Colonic mucosa (tissue), 4 donors: ENCODE data around the gene FAM193A. TPM values are rescaled to one million over a fixed set of nuclear protein-coding genes. Genes with fewer than 3 reads are reported as not detected.
A peak's percentile ranks its signal among the peaks of the same experiment; 100 is the strongest.
"Not testable (repeated sequence)": the region's sequence is repeated elsewhere in the genome, so short reads cannot be mapped to it uniquely, and the experiment has no call there.

Source experiments
- DNase-seq: peaks from one replicate; pipeline ENCODE4 v3.0.0-alpha.2; 2020
- H3K27ac ChIP-seq: fragments of 200-600 bp; one replicate; pipeline ENCODE4 v1.8.0; 2021
- H3K27me3 ChIP-seq: fragments of 200-600 bp; one replicate; pipeline ENCODE4 v1.8.0; 2021
- H3K36me3 ChIP-seq: fragments of 200-600 bp; one replicate; pipeline ENCODE4 v1.8.0; 2021
- H3K4me1 ChIP-seq: fragments of 200-600 bp; one replicate; pipeline ENCODE4 v1.8.0; 2021; ENCODE audit warnings: mild to moderate bottlenecking
- H3K4me3 ChIP-seq: fragments of 200-600 bp; one replicate; pipeline ENCODE4 v1.8.0; 2021
- H3K9ac ChIP-seq, 2 donors: one replicate each; pipeline ENCODE4 v1.7.0; 2013; ENCODE audit warnings: control low read depth in 2 of 2, low read depth in 2 of 2, low read length in 2 of 2
- H3K9me3 ChIP-seq: fragments of 200-600 bp; one replicate; pipeline ENCODE4 v1.8.0; 2021
- intact Hi-C: fragments of 100-400 bp; cut with DNase I; formaldehyde crosslinking; loops from one replicate; pipeline ENCODE4 v1.14.1; 2022
- total RNA-seq, 2 donors: library from RNA; stranded (reverse); fragmentation: NEBNext Ultra II Directional in 1 of 2; extraction: Animal tissue kit (Norgen Biotek cat#: 25700) in 1 of 2; gene quantifications; one replicate each; pipeline ENCODE4 v1.2.1, GENCODE V29; 2021
- TF ChIP-seq, protein P1 (sequence below): fragments of 200-600 bp; IDR thresholded peaks from one replicate; pipeline ENCODE4 v1.8.0; 2022; ENCODE audit warnings: antibody characterized with exemption, mild to moderate bottlenecking
- donor health status: healthy.
- donor health status: DM: no; HTN: no; CAD: no.
- donor health status: DM: no; HTN: no; CAD: no.

Gene FAM193A
- total RNA-seq, 2 donors from 2014 or later = 18.0 to 25.8 TPM

DNA sequence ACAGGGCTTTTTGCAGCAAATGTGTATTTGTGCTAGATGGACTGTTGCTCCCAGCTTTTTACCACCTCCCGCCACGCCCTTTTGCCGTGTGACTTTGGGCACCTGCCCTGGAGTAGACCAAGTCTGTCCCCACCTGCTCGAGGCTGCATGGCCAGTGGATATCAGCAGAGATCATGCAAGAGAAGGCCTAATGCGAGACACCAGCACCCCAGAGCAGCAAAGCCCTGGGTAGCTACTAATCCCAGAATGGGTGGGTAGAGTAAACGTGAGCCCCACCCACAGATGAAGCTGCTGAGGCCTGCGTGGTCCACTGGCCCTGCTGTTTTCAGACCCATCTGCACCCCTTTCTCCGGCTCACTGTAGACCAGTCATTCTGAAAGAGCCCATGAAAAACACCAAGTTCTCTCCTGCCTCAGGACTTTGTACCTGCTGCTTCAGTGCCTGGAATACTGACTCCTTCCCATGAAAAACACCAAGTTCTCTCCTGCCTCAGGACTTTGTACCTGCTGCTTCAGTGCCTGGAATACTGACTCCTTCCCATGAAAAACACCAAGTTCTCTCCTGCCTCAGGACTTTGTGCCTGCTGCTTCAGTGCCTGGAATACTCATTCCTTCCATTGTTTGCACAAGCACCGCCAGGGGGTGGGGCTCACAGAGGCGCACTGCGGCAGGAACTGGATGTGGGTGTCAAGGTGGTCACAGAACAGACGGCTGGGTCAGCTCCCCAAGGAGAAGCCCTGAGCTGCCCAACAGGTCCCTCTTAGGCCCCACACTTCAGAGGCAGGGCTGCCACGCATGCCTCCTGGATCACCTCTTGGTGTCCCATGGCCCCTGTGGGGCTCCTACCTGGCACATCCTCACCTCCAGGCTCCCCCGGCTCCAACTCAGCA, 224.8 kb downstream of the FAM193A start:
- Histone ChIP-seq H3K9ac (peak overlapping the region; percentile 12 to 77), H3K36me3 (no peaks in the 10 kb centered on the region), H3K27ac (peak overlapping the region; percentile 95), H3K9me3 (no peaks in the 10 kb centered on the region), H3K4me1 (peaks cover 14% of the 10 kb centered on the region), H3K4me3 (no peak overlapping the region), H3K27me3 (no peaks in the 10 kb centered on the region)
- TF ChIP-seq, protein P1, sequence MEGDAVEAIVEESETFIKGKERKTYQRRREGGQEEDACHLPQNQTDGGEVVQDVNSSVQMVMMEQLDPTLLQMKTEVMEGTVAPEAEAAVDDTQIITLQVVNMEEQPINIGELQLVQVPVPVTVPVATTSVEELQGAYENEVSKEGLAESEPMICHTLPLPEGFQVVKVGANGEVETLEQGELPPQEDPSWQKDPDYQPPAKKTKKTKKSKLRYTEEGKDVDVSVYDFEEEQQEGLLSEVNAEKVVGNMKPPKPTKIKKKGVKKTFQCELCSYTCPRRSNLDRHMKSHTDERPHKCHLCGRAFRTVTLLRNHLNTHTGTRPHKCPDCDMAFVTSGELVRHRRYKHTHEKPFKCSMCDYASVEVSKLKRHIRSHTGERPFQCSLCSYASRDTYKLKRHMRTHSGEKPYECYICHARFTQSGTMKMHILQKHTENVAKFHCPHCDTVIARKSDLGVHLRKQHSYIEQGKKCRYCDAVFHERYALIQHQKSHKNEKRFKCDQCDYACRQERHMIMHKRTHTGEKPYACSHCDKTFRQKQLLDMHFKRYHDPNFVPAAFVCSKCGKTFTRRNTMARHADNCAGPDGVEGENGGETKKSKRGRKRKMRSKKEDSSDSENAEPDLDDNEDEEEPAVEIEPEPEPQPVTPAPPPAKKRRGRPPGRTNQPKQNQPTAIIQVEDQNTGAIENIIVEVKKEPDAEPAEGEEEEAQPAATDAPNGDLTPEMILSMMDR = no peak
- intact Hi-C loops = loop anchor here (5.0 kb wide), 1 partner anchor 171 kb away; no protein-coding TSS in a partner anchor
- DNase-seq = peak; percentile 94

DNA sequence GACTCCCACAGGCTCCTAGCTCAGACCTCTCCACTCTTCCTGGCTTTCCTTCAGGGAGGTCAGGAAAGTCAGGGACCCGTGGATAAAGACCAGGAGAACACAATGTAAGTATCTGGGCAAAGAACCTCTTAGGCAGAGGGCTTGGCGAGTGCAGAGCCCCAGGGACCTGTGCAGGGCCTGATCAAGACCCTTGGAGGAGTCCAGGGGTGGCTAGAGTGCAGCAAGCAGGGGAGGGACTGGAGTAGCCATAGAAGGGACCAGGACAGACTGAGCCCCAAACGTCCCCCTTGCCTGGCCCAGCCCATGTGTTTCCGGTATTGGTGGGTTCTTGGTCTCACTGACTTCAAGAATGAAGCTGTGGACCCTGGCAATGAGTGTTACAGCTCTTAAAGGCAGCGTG, 225.6 kb downstream of the FAM193A start:
- DNase-seq = no peak
- Histone ChIP-seq H3K4me3 (no peak overlapping the region), H3K4me1 (peaks cover 8% of the 10 kb centered on the region)

DNA sequence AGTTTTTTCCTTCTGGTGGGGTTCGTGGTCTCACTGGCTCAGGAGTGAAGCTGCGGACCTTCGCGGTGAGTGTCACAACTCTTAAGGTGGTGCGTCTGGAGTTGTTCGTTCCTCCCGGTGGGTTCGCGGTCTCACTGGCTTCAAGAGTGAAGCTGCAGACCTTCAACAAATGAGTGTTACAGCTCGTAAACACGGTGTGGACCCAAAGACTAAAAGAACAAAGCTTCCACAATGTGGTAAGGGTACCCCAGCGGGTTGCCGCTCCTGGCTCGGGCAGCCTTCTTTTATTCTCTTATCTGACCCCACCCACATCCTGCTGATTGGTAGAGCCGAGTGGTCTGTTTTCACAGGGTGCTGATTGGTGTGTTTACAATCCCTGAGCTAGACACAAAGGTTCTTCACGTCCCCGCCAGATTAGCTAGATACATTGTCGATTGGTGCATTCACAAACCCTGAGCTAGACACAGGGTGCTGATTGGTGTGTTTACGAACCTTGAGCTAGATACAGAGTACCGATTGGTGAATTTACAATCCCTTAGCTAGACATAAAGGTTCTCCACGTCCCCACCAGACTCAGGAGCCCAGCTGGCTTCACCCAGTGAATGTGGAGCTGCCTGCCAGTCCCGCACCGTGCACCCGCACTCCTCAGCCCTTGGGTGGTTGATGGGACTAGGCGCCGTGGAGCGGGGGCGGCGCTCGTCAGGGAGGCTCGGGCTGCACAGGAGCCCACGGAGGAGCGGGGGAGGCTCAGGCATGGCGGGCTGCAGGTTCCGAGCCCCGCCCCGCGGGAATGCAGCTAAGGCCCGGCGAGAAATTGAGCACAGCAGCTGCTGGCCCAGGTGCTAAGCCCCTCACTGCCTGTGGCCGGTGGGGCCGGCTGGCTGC, 226.3 kb downstream of the FAM193A start:
- H3K4me3 ChIP-seq, H3K36me3 ChIP-seq, H3K4me1 ChIP-seq, H3K9me3 ChIP-seq, H3K27me3 ChIP-seq, H3K9ac ChIP-seq, DNase-seq: not testable (repeated sequence)
- H3K27ac ChIP-seq = peak overlapping the region; percentile 95
- intact Hi-C loops = loop anchor here (5.0 kb wide), 1 partner anchor 170 kb away; no protein-coding TSS in a partner anchor

More for the DNA sequence above, 225.6 kb downstream of the FAM193A start:
- intact Hi-C loops = loop anchor here (5.0 kb wide), 1 partner anchor 170 kb away; no protein-coding TSS in a partner anchor
- no peaks in the 10 kb centered on the region for H3K27me3 ChIP-seq
- TF ChIP-seq, protein P1 = no peak
- peak overlapping the region; percentile 20 to 77 for H3K9ac ChIP-seq
- peak overlapping the region; percentile 95 for H3K27ac ChIP-seq
- no peaks in the 10 kb centered on the region for H3K9me3 ChIP-seq
- no peaks in the 10 kb centered on the region for H3K36me3 ChIP-seq

DNA sequence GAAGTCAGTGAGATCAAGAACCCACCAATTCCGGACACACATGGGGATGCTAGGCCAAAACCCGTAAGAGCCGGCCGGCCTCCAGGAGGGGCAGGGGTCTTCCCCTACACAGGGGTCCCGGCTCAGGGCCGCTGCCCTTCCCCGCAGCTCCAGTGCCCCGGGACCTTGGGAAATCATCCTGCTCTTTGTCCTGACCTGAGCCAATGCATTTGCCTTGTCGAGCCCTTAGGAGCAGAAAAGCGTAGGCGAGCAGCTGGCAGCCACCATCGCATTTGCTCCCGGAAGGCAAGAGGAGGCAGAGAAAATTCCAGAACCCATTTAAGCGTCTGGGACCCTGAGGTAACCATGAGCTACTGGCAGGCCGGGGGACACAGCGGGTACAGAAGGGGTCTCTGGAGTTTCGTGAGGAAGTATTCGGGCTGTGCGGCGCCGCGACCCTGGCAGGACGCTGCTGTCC, 227.1 kb downstream of the FAM193A start:
- peak overlapping the region; percentile 11 for H3K27ac ChIP-seq
- TF ChIP-seq, protein P1 = no peak
- H3K36me3 ChIP-seq = no peaks in the 10 kb centered on the region
- H3K9ac ChIP-seq = peak overlapping the region; percentile 37 to 38
- intact Hi-C loops = loop anchor here (5.0 kb wide), 1 partner anchor 169 kb away; no protein-coding TSS in a partner anchor
- H3K9me3 ChIP-seq = no peaks in the 10 kb centered on the region
- H3K4me1 ChIP-seq = peaks cover 8% of the 10 kb centered on the region
- H3K27me3 ChIP-seq = no peaks in the 10 kb centered on the region
- DNase-seq = no peak
- peak overlapping the region; percentile 21 for H3K4me3 ChIP-seq

DNA sequence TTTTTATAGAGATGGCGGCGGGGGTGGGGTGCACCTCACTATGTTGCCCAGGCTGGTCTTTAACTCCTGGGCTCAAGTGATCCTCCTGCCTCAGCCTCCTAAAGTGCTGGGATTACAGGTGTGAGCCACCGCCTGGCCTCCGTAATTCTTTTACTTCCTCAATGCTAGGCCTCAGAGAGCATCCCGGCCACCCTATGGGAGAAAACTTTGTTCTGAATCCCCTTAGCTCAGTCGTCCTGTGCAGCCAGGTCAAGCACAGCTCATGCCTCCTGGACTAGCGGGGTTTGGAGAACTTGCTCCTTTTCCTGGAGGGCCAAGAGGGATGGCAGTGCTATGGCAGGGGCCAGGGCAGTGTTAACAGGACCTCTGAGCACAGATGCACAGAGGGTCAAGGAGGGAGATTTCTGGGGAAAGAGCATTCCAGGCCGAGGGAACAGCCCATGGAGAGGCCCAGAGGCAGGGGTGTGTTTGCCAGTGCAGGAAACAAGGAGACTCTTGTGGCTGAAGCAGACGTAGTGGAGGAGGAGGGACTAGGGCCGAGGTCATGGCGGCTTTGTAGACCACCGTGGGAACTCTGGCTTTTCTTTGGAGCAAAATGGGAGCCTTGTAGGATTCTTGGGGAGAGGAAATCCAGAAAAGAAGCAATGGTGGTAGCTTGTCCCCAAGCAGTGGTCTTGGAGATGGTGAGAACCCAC, 229.5 kb downstream of the FAM193A start:
- Histone ChIP-seq H3K36me3 (no peaks in the 10 kb centered on the region), H3K9me3 (no peaks in the 10 kb centered on the region), H3K27me3 (no peaks in the 10 kb centered on the region), H3K4me1 (peaks cover 8% of the 10 kb centered on the region), H3K9ac (no peak overlapping the region), H3K4me3 (no peak overlapping the region), H3K27ac (no peak overlapping the region)
- intact Hi-C loops = no loop called here
- TF ChIP-seq, protein P1 = no peak
- DNase-seq = no peak
